COLO668 (cell line): ENCODE measurements around the gene C11orf98.
"Not testable (repeated sequence)": the region's sequence is repeated elsewhere in the genome, so short reads cannot be mapped to it uniquely, and the experiment has no call there.

Experiments
- DNase-seq: peaks from one replicate; lab custom pipeline; 2025; ENCODE audit not compliant: unreplicated experiment; lab: John Stamatoyannopoulos, UW

The C11orf98 gene

DNA sequence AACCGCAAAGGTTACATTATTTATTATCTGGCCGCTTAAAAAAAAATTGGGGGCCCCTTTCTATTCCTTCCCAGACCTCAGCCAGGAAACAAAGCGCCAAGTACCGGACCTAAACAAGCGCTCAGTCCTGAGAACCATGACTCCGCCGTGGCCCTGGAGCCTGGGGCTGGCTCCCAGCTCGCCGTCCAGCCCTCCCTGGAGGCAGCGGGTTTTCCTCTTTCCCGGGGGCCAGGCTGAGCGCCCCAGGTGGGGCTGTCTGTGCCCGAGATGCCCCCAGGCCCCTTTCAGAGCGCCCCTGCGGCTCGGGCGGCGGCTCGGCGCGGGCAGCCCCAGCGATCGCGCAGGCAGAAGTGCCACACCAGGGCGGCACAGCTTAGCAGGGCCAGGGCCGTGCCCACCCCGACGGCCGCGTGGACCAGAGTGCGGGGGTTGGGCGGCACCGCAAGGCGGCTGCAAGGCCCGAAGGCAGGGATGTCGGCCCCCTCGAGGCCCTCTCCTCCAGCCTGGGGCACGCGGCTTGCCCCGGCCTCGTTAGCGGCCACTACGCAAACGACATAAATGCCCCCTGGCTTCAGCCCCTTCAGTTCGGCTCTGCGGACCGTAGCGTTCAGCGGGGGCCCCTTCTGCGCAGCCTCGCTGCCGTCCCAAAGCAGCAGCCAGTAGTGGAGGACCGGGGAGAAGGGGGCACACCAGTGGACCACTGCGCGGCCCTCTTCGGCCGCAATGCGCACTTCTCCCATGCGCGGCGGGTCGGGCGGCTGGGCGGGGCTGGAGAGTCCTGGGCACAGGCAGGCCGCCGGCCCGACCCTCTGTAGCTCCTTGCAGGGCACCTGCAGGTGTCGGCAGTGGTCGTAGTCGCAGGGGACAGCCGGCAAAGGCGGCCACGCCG lies 22.7 kb upstream of the C11orf98 start:
- DNase-seq, result no peak

DNA sequence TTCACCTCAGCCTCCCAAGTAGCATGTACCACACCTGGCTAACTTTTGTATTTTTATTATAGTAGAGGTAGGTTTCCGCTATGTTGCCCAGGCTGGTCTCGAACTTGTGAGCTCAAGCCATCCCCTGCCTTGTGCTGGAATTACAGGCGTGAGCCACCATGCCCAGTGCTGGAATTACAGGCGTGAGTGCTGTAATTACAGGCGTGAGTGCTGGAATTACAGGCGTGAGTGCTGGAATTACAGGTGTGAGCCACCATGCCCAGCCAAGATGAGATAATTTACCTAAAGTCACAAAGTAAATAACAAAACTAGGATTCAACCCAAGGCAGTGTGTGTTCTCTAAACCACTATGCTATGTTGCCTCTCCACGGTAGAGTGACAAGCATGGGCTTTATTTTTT lies 17.5 kb upstream of the C11orf98 start:
- no peak for DNase-seq

DNA sequence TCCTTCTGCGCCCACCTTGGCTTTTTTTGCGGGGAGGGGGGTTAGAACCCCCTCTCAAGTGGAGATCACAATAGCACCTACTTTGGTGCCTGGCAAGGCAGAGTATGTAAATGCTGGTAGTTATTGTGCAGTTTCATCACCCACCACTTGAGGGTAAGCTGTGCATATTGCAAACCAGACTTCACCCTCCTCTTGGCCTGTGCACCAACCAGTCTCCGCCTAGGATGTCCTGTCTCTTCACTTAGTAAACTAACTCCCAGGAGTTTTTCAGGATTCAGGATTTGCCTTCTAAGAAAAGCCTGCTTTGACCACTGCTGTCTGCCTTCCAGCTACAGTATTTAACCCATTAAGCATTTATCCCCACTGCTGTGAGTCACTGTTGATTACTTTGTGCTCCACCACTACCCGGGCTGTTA lies 15.8 kb upstream of the C11orf98 start:
- peak; percentile 43 for DNase-seq

DNA sequence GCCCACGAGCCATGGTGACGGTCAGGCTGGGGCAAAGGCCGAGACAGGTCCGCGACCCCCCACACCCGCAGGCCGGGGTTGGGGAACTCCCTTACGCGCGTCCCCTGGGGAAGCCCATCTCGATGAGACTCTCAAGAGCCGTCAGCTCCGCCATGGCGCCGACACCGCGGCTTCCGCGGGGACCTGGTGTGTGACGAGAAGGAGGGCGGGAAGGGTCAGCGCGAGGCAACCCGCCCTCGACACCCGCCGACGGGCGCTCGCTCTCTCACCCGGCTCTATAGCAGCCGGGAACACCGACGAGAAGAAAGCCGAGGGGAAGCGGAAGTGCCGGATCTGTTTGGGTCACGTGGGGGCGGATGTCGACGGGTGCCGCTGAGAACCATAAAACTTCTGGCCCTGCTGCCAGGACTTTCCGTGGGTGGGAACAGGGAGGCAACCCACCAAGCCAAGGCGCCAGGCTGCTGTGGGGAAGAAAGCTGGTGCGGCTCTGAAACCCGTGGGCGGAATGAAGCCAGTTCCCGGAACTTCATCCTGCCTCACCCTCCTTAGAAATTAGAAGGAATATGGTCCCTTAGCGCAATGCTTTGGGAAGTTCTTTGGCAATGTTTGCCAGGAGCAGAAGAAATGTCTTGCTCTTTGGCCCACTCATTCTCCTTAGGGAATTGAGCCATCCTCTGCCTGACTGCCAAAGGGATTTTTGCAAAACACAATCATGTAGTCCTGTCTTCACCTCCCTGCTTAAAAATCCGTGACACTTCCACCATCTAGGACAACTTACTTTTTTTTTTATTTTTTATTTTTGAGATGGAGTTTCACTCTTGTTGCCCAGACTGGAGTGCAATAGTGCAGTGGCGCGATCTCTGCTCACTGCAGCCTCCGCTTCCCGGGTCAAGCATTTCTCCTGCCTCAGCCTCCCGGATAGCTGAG lies 14.0 kb upstream of the C11orf98 start, which contains the start of gene UBXN1:
Gene UBXN1, minus strand, starts transcription at position 304 of the 927 bp plus-strand sequence. Its CDS starts 150 bp downstream, at position 154.
- peak; percentile 84 for DNase-seq

DNA sequence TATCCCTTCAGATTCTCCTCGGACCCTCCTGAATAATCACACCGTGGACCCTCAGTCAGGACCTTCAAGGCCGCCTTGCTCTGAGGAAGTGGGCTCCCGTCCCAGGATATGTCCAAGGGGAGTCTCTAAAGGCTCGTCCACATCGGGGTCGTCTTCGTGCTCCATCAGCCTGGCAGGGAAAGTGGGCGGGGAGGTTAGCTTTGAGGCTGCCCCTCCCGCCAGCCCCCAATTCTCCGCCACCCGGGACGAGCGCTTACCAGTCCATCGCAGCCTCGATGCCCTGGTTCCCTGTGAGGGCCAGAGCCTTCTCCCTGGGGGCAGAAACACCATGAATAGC lies 13.4 kb upstream of the C11orf98 start:
- no peak for DNase-seq

DNA sequence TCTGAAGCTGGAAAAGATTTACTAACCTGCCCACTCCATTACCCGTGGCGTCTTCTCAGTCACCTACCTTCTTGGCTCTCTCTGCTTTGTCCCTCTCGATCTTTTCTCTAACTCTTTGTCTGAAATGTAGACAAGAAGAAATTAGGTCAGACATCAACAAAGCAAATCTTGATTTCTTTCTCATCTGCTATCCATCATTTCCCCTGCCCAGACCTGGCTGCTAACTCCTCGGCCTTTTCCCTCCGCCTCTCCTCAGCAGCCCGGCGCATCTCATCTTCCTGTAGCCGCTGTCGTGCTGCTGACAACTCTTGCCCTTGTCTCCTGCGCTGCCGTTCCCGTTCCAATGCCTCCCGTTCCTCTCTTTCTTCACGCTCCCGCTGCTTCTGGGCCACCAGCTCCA lies 12.7 kb upstream of the C11orf98 start:
- DNase-seq, result no peak

DNA sequence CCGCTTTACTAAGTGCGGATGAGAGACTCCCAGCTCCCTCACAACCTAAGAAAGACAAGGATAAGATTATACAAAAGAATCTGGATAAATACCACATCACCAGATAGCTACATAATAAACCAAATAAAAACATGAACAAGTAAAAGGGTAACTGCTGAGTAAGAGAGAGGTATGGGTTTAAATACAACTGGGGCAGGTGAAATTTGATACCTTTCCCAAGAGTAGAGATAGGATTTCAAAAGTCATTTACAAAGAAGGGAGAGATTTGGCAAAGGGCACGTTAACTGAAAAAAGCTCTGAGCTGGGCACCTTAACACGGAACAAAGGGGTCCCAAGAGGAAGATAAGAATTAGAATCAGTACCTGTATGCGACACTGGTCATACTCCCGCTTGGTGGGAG lies 12.1 kb upstream of the C11orf98 start:
- DNase-seq, result no peak

DNA sequence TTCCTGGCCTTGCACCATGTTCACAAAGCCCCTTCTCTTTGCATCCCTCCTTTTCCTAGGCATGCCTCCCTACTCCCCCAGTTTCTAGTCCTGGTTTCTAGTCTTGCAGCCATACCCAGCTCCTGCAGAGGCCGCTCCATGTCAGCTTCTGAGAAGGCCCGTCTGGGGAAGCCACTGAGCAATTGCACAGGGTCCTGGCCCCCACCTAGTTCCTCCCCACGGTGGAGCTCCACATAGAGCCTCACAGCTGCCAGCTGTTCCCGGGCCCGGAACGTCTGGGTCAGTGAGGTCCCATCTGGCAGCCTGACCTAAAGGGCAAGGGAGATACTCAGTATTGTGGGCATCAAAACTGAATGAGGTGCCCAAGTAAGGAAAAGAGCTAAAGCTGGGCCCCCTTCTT lies 11.7 kb upstream of the C11orf98 start:
- no peak for DNase-seq

DNA sequence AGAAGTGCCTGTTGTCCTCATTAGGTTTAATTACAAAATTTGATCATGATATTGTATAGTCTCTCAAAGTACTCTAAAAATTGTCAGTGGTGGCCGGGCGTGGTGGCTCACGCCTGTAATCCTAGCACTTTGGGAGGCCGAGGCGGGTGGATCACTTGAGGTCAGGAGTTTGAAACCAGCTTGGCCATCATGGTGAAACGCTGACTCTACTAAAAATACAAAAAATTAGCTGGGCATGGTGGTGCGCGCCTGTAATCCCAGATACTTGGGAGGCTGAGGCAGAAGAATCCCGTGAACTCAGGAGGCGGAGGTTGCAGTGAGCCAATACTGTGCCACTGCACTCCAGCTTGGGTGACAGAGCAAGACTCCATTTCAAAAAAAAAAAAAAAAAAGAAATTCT lies 10.4 kb upstream of the C11orf98 start:
- not testable (repeated sequence) for DNase-seq

DNA sequence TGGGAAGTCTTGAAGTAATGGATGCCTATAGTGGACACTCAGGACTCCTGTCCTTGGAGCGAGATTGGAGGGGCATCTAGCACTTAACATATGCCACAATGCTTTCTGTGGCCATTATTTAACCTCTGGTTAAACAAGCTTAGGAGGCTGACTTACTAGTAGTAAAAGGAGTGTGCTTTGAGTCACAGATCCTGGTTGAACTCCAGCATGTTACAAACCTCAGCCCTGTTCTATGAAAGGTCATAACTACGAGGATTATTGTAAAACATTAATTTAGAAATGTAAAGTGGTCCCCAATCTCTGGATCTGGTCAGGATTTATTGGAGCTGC lies 8.2 kb upstream of the C11orf98 start:
- no peak for DNase-seq

DNA sequence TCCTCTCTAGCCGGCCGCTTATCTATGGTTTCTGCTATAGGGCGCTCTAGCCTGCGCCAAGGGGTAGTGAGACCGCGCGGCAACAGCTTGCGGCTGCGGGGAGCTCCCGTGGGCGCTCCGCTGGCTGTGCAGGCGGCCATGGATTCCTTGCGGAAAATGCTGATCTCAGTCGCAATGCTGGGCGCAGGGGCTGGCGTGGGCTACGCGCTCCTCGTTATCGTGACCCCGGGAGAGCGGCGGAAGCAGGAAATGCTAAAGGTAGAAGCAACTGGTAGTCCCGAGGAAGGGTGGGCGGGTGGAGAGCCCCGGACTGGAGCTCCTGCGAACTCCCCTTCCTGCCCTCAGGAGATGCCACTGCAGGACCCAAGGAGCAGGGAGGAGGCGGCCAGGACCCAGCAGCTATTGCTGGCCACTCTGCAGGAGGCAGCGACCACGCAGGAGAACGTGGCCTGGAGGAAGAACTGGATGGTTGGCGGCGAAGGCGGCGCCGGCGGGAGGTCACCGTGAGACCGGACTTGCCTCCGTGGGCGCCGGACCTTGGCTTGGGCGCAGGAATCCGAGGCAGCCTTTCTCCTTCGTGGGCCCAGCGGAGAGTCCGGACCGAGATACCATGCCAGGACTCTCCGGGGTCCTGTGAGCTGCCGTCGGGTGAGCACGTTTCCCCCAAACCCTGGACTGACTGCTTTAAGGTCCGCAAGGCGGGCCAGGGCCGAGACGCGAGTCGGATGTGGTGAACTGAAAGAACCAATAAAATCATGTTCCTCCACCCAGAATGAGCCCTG lies 6.8 kb upstream of the C11orf98 start, which contains the start of the genes LBHD1 and UQCC3:
Gene LBHD1, minus strand, starts transcription at position 660 of the 782 bp plus-strand sequence. CDS start 2,236 bp downstream, outside the sequence.
Gene UQCC3, plus strand, starts transcription at position 66 of the 782 bp plus-strand sequence. Its CDS starts 73 bp downstream, at position 139.
- DNase-seq, result peak; percentile 86

DNA sequence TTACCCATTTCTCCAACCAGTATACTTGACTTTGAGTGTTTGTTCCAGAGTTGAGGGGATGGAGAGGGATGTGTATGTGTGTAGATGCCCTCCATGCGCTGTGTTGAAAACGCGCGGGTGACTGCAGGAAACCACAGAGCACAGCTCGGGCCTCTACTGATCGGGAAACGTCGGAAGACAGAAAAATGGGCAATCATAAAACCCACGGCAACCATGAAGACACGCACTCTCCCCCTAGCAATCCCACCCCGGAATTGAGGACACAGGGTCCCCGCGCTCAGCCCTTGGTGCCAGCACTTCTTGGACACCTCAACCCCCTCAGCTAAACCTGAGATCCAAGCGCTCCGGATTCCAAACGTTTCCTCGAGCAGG lies 6.2 kb upstream of the C11orf98 start:
- DNase-seq, result peak; percentile 66

DNA sequence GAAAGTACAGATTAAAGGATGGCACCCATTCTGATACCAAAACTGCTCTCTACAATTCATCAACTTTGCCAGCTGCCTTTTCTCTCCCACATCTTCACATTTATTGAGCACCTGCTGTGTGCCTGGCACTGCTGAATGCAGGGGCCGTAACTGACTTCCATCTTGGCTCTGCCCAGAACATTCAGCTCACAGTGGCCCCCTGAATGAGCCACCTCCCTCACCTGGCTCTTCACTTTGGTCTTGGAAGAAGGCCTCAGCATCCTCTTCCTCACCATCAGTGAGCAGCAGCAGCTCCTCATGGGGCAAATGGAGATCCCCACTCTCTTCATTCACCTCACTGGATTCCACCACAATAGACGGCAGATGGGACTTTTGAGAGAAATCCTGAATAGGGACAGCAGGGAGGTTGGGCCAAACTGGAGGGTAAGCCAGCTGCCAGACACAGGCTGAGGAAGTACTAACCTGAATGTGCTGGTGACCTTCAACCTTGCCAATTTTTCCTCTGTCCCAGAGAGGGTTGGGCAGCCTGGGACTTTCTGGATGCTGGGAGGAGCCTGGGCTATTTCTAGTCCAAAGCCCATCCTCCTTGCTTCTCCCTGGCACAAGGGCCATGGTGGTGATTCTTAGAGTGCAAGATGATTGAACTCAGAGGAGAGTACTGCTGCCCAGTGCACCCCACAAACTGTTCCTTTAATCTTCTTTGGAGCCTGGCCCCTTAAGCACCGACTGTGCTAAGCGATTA lies 4.6 kb upstream of the C11orf98 start:
- no peak for DNase-seq

DNA sequence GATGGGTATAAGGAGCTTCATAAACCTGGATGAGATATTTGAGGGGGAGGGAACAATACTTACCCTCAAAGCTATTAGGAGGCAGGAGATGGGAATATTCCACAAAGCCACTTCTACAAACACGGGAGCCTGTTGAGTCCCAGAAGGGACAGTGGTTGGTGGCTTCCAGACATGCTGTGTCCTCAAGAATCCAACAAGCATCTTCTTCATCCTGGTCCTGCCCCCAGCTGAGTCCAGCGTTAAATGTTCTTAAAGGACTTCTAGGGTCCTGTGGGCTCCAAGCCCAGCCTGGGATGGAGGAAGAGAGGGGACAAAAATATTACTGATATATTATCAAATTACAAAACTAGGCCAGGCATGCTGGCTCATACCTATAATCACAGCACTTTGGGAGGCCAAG lies 2.5 kb upstream of the C11orf98 start:
- DNase-seq, result no peak

DNA sequence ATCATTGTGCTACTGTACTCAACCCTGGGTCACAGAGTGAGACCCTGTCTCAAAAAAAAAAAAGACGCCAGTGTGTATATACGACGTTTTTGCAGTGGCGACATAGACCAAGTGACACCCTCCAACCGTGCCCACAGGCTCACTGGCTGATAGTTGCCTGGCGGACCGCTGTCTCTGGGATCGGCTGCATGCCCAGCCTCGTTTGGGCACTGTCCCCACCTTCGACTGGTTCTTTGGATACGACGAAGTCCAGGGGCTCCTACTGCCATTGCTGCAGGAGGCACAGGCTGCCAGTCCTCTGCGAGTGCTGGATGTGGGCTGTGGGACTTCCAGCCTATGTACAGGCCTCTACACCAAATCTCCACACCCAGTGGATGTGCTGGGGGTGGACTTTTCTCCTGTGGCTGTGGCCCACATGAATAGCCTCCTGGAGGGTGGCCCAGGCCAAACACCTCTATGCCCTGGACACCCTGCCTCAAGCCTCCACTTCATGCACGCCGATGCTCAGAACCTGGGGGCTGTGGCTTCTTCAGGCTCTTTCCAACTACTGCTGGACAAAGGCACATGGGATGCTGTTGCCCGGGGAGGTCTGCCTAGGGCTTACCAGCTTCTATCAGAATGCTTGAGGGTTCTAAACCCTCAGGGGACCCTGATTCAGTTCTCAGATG lies 1.4 kb upstream of the C11orf98 start:
- DNase-seq, result no peak

DNA sequence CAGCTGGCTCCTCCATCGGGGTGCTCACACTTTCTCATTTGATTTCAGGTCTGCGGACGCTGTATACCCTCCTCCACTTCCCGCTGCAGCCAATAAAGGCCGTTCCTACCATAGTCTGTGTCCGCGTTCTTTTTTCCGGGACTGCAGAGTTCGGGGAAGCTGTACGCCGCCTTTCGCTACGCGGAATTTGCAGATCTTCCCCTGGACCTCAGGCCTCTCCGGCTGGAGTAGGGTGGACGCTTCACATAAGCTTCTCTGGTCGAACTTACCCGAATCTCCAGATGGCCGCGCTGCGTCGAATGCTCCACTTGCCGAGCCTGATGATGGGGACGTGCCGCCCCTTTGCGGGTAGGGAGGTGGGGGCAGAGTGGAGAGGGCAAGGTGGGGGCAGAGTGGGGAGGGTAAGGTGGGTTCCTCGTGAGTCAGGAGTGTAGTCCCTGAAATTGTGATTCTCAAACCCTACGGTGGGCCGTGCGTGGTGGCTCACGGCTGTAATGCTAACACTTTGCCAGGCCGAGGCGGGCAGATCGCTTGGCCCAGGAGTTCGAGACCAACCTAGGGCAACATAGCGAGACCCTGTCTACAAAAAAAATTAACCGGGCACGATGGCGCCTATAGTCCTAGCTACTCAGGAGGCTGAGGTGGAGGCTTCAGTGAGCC lies 719 bp upstream of the C11orf98 start:
- DNase-seq, result peak; percentile 51

DNA sequence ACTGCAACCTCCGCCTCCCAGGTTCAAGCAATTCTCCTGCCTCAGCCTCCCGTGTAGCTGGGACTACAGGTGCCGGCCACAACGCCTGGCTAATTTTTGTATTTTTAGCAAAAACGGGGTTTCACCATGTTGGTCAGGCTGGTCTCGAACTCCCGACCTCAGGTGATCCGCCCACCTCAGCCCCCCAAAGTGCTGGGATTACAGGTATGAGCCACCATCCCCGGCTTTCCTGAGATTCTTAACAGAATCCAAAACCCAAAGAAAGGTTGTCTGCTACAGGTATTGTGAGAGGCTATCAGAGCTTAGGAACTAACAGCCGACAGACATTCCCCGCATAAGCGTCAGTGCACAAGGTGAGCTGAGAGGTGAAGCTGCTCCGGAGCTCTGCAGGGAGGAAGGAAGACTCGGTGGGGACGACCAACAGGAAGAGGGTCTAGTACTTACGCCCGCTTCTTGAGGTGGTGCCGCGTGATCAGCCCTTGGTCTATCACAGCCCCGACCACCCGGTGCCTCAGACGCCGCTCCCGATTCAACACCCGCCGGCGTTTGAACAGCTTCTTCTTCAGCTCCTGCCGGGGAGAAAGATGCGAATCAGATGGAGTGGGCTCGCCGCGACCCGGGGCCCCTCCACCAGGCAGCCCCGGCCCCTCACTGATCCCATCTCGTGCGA lies 470 bp downstream of the C11orf98 start:
- DNase-seq, result peak; percentile 60

DNA sequence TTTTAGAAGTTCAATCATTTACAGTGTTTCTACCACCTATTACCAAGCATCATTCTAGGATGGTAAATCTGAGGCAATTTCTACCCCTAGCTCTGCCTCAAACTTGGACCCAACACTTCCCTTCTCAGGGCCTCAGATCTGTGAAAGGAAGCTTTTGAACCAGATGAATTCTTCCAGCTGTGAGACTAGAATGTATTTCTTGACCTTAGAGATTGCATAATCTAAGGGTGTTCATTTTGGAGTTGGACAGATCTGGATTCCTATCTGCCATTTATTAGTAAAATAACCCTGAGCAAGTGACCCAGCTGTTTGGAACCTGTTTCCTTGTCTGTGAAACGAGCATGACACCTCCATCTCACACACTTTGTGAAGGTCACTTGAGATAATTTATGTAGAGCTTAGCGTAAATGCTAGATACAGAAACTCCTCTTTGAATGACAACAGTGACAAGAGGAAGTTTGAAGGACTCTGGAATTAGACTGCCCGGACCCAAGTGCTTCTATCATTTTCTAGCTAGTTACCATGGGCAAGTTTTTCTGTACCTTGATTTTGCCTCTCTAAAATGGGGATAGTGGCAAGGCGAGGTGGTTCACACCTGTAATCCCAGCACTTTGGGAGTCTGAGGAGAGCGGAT lies 8.1 kb downstream of the C11orf98 start:
- DNase-seq, result no peak
